ENCODE results near the gene KIF26B.

KIF26B gene

GRCh38 chr1:245133995-245134715 is 20.6 kb upstream of the KIF26B start:
- no peak for DNase-seq

- DNase-seq: no peak
Measured at GRCh38 chr1:245142171-245142798, 12.5 kb upstream of the KIF26B start.

- no peak for DNase-seq
Measured at GRCh38 chr1:245142976-245143375, 11.8 kb upstream of the KIF26B start.

- DNase-seq: no peak
Measured at GRCh38 chr1:245143849-245144248, 10.9 kb upstream of the KIF26B start.

GRCh38 chr1:245148069-245148468 is 6.7 kb upstream of the KIF26B start:
- DNase-seq: no peak

- DNase-seq: no peak
Measured at GRCh38 chr1:245148861-245149260, 5.9 kb upstream of the KIF26B start.

GRCh38 chr1:245153081-245153551 is 1.7 kb upstream of the KIF26B start:
- peak; percentile 74 for DNase-seq

- no peak for DNase-seq
Measured at GRCh38 chr1:245153552-245154428, 995 bp upstream of the KIF26B start.

- DNase-seq: no peak
Measured at GRCh38 chr1:245155272-245156040, 671 bp downstream of the KIF26B start.

GRCh38 chr1:245156041-245156735 is 1.4 kb downstream of the KIF26B start:
- peak; percentile 91 for DNase-seq

GRCh38 chr1:245156736-245157505 is 2.1 kb downstream of the KIF26B start:
- no peak for DNase-seq

GRCh38 chr1:245158913-245159312 is 4.1 kb downstream of the KIF26B start:
- DNase-seq: no peak

GRCh38 chr1:245160288-245160687 is 5.5 kb downstream of the KIF26B start:
- DNase-seq: no peak

- DNase-seq: no peak
Measured at GRCh38 chr1:245160741-245161400, 6.1 kb downstream of the KIF26B start.

- DNase-seq: no peak
Measured at GRCh38 chr1:245161866-245162265, 7.1 kb downstream of the KIF26B start.

GRCh38 chr1:245166471-245166885 is 11.7 kb downstream of the KIF26B start:
- no peak for DNase-seq

GRCh38 chr1:245168086-245168485 is 13.3 kb downstream of the KIF26B start:
- DNase-seq: no peak

- DNase-seq: no peak
Measured at GRCh38 chr1:245168906-245169305, 14.1 kb downstream of the KIF26B start.

- DNase-seq: no peak
Measured at GRCh38 chr1:245169376-245169775, 14.6 kb downstream of the KIF26B start.

- no peak for DNase-seq
Measured at GRCh38 chr1:245172026-245172425, 17.2 kb downstream of the KIF26B start.

- DNase-seq: no peak
Measured at GRCh38 chr1:245172829-245173228, 18.0 kb downstream of the KIF26B start.

Data from activated CD4-positive, alpha-beta T cell treated with anti-CD3 and anti-CD28 coated beads, Interleukin-10, Interleukin-2, amounts not matched to agents 100 ng/mL and 50 ng/mL, durations not matched to agents 16 hours and 8 hours (primary cell).